NCI-H2081 (cell line): ENCODE results near the gene VAT1.
"Not testable (repeated sequence)": the region's sequence is repeated elsewhere in the genome, so short reads cannot be mapped to it uniquely, and the experiment has no call there.

ENCODE experiments used
- DNase-seq, 2 experiments: peaks; one replicate each; lab custom pipeline; 2025; lab: John Stamatoyannopoulos, UW

VAT1 gene

DNA sequence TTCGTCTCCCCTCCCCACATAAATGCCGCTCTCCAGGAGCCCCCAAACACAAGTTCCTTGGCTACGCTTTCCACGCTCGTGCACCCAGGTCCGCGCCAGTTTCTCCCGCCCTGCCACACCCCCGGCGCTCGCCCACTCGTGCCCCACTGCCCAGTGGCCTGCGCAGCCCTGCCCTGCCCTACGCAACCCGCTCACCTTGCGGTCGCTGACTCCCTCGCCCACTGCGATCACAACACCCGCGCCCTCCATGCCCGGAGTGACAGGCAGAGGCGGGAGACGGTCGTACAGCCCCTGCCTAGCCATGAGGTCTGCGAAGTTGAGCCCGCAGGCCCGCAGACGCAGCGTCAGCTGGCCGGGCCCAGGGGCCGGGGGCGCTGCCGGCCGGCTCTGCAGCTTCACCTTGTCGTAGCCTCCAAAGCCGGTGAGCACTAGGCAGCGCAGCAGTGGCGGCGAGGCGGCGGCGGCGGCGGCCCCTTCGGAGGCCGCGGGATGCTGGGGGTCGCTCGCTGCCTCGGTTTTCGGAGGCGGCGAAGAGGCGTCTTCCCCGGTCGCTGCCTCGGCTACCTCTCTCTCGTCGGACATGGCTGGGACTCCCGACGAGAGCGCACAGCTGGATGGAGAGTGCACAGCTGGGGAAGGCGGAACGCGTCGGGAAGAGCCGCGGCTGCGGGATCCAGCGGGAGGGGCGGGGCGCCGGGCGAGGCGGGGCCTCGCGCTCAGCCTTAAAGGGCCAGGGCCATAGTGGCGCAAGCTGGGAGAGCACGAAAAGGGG lies at the start of gene VAT1:
Gene VAT1, minus strand, starts transcription at position 645 of the 772 bp plus-strand sequence. Its CDS starts 63 bp downstream, at position 582.
- peak; percentile 74 to 80 for DNase-seq

DNA sequence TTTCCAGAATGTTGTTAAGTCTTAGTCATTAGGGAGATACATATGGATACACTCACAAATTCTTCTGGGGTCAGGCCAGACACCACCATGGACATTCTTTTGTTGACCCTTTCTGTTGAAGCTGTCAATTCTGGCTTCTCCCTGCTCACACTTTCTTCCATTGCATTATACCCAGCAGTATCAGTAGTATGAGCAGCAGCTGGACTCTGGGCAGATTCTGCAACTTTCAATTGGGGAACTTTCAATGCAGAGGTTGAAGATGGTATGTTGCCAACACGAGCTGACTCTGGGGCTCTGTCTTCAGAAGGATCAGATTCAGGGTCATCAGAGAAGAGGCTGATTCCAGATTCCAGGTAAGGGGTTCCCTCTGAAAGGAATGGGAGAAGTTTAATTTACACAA lies 48.7 kb upstream of the VAT1 start:
- no peak for DNase-seq

DNA sequence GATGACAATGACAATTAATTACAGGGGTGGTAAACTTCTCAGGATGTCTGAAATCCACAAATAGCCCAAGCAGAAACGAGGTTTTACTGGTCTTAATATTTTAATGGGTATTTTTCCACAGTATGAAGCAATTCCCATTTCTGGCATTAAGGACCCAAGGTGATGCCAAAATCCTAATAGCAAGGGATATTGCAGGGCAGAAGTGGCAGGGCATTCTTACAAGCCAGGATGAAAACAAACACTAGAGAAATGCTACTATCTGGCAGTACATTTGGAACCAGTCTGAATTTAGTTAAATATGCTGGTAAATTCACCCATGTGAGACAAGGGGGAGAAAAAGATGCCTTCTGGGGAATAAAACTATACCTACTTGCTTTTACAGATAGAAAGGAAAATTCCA lies 48.1 kb upstream of the VAT1 start:
- DNase-seq: no peak

DNA sequence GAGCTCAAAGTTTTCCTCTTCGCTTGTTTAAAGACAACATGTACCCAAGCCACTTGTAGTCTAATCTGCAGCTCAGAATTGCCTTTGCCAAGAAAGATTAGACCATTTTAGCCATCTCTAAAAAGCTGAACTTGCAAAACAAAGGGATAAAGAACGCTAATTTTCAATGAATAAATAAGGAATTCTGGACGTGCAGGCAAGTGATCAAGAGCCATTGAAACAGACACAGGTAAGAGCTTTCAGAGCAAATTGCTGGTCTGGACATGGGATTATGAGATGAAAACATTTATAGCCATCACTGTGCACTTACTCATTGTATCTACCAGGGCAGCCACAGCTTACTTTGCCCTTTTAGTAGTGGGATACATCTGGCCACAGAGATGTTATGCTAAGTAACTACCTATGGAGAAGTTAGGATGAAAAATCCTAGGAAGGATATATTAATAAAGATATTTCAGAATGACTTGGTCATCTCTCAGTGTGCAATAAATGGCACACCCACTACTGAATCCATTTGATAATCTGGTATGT lies 47.2 kb upstream of the VAT1 start:
- no peak for DNase-seq

DNA sequence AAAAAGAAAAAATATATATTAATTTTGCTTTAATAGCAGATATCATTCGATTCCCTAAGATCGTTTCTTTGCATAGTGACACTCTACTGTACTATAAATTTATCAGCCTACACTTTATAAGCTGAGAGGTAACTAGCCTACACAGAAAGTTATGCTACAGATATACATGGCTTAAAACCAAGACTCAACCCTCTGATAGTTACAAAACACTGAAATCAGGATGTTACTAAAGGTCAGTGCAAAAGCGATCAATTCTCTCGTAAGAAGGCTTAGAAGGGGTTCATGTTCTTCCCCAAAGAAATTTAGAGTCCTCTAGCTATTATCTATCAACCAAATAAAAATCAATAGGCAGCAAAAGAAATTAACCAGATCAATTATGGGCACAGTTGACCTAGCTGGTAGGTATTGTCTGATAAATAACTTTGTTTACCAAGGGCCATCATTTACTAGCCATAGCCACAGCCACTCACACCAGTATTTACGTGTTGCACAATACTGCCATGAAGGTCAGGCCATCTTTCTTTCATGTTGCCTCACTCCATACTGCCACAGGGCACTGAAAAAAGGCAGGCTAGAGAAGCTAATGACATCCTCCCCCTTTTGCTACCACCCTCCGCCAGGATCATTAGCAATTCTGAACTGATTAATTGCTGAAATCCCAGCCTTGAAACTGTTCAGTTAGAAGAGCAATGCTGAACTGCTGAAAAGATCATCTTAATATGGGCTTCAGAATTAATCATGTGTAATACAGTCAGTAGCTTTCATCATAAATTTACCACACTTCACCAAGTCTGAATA lies 46.6 kb upstream of the VAT1 start:
- no peak for DNase-seq

DNA sequence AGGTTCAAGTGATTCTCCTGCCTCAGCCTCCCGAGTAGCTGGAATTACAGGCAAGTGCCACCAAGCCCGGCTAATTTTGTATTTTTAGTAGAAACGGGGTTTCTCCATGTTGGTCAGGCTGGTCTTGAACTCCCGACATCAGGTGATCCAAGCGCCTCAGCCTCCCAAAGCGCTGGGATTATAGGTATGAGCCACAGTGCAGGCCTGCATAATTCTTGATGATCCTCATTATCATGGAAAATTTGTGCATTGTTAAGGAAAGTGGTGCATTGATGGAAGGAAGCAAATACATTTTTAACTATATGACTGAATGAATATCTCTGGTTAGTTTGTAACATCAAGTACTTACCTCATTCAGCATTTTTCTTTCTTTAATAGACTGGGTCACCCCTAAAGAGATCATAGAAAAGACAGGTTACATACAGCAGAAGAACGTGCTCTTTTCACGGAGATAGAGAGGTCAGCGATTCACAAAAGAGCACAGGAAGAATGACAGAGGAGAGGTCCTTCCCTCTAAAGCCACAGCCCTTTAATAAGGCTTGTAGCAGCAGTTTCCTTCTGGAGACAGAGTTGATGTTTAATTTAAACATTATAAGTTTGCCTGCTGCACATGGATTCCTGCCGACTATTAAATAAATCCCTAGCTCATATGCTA lies 40.9 kb upstream of the VAT1 start:
- no peak for DNase-seq

DNA sequence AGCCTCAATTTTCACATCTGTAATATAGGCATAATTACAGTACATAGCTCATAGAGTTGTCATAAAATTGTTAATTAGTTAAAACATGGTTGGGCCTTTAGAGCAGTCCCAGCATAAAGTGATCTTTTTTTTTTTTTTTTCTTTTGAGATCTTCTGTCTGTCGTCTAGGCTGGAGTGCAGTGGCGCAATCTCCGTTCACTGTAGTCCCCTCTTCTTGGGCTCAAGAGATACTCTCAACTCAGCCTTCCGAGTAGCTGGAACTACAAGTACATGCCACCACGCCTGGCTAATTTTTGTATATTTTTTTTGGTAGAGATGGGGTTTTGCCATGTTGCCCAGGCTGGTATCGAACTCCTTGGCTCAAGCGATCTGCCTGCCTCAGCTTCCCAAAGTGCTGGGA lies 33.9 kb upstream of the VAT1 start:
- no peak for DNase-seq

DNA sequence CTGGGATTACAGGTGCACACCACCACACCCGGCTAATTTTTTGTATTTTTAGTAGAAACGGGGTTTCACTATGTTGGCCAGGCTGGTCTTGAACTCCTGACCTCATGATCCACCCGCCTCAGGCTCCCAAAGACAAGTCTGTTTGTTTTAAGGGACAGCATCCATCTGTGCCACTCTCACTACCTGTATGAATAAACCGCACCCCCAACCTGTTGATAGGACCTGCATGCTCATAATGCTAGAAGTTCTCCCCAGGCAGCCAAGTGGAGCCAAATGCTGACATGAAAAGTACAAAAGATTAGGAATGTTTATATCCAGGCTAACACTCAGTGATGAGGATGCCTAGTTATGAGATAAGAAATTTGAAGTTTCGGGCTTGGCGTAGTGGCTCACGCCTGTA lies 30.8 kb upstream of the VAT1 start:
- not testable (repeated sequence) for DNase-seq

DNA sequence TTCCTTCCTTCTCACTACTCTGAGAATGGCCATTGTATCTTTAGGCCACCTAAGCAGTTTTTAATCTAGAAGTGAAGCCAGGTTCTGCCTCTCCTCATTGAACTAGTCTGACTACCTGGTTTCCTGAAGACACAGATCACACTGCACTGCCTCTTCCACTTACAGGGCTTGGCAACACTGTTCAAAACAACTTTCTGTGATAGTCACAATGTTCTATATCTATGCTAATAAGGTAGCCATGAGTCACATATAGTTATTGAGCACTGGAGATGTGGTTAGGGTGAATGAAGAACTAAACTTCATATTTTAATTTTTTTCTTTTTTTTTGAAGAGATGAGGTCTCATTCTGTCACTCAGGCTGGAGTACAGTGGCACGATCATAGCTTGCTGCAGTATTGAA lies 29.8 kb upstream of the VAT1 start:
- no peak for DNase-seq

DNA sequence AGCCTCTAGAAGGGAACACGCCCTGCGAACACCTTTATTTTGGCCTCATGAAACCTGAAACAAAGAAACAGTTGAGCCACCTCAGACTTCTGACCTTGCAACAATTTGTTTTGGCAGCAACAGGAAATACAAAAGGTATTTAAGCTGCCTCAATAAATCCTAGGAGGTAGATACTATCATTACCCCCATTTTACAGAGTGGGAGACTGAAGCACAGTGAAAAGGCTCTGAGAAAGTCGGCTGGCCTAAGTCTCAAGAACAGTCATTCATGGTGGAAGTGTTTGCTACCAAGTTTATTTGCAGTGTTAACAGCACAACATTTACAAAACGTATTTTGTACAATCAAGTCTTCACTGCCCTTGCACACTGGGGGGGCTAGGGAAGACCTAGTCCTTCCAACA lies 21.8 kb upstream of the VAT1 start:
- no peak for DNase-seq

DNA sequence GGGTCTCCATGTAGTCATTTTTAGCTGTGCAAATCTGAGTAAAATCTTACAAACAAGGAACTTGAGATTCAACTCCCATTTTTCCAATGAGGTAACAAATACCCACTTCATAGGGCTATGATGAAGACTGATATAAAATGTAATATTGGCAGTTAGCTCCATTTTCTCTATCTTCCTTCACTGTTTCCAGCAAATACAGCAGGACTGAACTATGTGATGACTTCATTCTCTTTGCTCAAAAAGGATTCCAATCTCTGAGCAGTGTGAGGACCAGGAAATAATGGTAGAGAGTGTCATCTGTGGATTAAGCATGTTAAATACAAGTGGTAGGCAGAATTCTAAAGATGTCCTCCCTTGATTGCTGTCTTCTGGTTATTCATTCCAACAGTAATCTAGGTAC lies 21.1 kb upstream of the VAT1 start:
- no peak for DNase-seq

DNA sequence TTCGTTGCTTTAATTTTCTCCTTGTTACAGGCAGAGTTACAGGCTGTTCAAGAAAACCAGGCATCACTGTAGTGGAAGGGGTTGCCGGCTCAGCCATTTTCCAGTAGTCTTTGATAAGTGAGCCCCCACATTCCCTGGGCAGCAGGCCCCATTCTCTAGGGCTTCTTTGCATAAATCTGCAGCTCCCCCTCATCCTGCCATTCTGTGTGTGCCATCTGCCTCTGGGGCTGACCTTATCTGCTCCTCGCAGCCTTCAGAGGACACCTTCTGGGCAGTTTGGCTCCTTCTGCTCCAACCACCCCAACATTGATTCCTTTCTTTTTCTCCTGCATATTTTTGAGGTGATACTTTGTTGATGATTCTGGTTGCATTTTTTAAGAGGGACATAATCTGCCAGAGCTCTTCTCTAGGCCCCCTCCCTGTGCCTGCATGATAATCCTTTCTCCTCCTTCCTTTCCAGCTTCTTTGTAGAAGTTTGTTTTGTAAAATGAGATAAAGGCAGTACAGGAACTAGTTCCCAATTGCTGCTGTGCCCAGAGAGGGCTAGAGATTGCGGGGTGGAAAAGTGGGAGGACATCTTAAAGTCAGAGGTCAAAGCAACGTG lies 19.9 kb upstream of the VAT1 start:
- DNase-seq: no peak

DNA sequence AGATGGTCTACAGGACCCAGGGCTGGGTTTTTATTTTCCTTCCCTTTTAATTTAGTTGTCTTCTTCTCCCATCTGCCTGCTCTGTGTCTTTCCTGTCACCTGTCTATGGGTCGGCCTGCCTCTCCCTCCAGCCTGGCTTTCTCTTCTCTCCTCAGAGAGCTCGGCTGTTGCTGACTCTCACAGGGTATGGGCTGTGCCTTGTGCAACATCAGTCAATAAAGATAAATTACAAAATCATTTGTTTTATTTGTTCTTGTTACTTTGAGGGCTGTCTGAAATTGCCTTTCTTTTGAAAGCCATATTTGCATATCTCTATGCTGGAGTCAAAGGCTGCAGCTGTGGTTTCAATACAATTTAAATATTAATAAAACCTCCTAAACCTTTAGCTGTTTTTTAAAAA lies 18.5 kb upstream of the VAT1 start:
- DNase-seq: peak in 1 of 2 experiments; percentile 16

DNA sequence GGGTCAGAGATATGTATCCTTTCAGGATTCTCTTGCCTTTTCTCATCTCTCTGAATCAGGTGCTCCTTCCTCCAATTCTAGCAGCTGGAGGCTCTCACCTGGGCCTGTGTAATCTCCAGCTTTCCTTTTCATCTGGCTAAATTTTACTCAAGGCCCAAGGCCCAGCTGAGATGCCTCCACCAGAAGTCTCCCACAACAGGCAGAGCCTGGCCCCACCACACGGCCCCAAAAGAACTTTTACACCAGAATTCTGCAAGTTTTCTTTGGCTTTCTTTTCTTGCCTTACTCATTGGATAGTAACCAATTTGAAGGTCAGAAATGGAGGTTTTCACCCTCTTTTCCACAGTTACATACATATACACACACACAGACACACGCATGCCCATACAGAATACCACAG lies 17.5 kb upstream of the VAT1 start:
- no peak for DNase-seq

DNA sequence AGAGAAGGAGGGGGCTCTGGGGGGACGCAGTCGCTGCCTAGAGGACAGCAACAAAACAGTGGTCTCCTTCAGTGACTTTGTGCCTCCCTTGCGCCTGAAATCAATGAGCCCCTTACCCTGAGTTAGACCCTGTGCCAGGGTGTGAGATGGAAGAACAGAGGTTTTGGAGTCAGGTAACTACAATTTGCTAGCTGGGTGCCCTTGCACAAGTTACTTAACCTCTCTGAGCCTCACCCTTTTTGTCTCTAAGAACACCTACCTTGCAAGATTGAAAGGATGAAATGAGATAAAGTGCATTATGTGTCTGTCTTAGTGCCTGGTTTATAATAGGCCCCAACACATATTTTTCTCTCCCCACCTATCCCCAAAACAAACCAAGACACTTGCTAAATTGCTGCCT lies 12.7 kb upstream of the VAT1 start:
- no peak for DNase-seq

DNA sequence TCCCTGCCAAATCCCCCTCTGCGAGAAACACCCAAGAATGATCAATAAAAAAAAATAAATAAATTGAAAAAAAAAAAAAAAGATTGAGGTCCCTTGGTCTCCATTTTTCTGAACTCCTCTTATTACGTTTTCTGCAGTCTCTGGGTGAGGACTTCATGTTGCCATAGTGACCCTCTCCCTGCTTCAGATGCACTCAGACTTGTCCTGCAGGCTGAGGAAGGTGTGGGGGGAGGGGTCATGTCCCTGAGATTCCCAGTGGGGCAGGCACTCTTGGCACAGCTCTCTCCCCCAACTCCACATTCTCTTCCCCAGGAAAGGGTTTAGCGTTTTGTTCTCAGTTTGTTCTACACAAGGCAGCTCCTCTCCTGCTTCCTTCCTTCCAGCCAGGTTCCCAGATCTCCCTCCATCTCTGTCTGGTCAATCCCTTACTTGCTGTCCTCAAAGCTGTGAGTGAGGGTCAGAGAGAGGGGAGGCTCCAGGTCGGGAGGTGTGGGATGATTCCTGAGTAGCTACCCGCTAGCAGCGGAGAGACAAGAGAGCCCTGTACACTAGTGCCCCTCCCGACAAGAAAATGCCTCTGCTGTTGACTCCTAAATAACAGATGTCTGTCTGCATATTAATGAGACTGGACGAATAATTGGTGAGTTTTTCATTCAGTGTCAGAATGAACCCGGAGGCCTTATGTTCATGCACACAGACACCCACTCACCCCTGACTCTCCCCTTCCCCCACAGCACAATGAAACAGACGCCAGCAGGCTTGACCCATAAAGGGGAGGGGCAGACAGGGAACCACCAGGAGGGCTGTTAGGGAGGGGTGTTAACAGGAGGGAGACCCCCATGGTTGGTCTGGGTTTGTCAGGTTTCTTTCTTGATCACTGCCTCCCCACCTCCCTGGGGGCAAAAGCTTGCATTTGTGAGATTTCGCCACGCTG lies 12.0 kb upstream of the VAT1 start:
- no peak for DNase-seq

DNA sequence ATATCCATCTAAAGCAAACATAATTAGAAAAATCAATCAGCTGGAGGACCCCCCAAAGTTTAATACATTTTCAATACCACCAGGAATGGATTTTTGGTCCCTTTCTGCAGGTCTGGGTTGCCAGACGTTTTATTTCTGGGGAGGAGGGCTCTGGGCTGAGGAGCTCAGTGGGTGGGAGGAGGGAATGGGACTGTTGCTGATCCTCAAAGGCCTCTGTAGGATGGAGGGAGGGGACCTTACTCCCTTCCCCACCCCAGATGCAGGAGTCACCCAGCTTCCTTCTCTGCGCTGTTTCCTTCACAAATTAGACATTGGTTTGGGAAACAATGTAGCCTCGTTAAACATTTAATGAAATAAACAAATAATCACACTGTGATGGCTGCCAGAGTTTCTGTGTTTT lies 9.5 kb upstream of the VAT1 start:
- DNase-seq: no peak

DNA sequence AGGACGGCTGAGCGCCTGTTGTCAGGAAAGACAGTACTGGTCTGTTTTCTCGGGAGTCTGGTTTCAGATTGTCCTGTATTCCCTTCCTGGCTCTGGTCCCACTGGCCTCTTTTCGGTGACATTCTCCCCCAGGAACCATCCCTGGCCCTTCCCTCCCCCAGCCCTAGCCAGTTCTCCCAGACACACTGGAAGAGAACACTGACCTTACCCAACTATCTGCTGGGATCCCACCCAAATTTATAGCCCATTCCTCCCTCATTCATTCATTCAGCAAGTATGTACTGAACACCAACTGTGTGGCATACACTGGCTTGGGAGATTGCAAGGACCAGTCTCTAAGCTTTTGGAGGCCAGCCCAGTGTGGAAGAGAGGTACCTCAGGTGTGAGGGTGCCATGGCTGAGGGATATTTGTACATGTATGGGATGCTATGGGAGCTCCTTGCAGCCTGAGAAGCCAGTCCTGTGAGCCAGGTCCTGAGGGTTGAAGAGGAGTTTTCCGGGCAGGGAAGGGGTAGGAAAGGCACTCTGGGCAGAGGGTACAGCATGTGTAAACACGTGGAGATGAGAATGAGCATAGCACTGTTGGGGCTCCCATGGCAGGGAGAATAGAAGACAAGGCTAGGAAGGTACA lies 8.1 kb upstream of the VAT1 start:
- no peak for DNase-seq

DNA sequence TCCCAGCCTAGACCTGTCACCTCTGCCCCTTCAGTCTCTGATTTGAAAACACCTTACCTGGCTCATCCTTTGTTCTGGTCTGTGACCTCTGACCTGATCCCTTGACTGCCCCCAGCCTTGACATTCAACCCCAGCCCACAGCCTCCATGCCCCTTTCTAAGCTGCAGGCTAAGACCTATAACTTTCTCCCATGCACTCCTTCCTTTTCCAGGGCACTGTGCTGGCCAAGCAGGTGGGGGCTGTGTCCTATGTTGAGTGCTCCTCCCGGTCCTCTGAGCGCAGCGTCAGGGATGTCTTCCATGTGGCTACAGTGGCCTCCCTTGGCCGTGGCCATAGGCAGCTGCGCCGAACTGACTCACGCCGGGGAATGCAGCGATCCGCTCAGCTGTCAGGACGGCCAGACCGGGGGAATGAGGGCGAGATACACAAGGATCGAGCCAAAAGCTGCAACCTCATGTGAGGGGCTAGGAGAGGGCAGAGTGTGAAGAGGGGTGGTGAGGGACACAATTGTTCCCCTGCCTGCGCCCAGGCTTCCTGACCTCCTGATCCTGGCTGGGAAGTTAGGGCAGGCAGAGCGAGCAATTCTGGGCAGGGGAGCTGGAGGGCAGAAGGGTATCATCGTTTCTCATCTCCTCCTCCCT lies 6.2 kb upstream of the VAT1 start:
- no peak for DNase-seq
